Testis (tissue), 3 donors: ENCODE measurements around the gene SAMD9. TPM values are rescaled to one million over a fixed set of nuclear protein-coding genes. Genes with fewer than 3 reads are reported as not detected.
"Not testable (repeated sequence)": the region's sequence is repeated elsewhere in the genome, so short reads cannot be mapped to it uniquely, and the experiment has no call there.

Experiments used
- DNase-seq: peaks from one replicate; pipeline ENCODE4 v3.0.0-alpha.2; 2019
- H3K27ac ChIP-seq, 2 donors: fragments of 200-600 bp; sonication (generic); one replicate each; pipeline ENCODE4 v1.5.1; 2019
- H3K27me3 ChIP-seq: fragments of 200-600 bp; sonication (generic); one replicate; pipeline ENCODE4 v1.5.1; 2019
- H3K36me3 ChIP-seq: fragments of 200-600 bp; sonication (generic); one replicate; pipeline ENCODE4 v1.5.1; 2017; ENCODE audit warnings: low read depth; ENCODE audit errors: missing control alignments
- H3K4me1 ChIP-seq: fragments of 200-600 bp; sonication (generic); one replicate; pipeline ENCODE4 v1.5.1; 2019
- H3K4me3 ChIP-seq, 2 donors: fragments of 200-600 bp; sonication (generic); one replicate each; pipeline ENCODE4 v1.5.1; 2017 to 2019
- H3K9me3 ChIP-seq: fragments of 200-600 bp; sonication (generic); one replicate; pipeline ENCODE4 v1.5.1; 2017
- CTCF ChIP-seq, 3 experiments: fragments of 450-650 bp in 2 of 3; fragments of 200-600 bp in 1 of 3; sonication (generic) in 1 of 3; IDR thresholded peaks; one replicate each; pipeline ENCODE4 v1.5.1; 2016 to 2019; ENCODE audit warnings: antibody characterized with exemption in 3 of 3, mild to moderate bottlenecking in 2 of 3, moderate library complexity in 1 of 3
- POLR2A ChIP-seq: fragments of 450-650 bp; IDR thresholded peaks from one replicate; pipeline ENCODE4 v1.6.1; 2017; ENCODE audit warnings: antibody characterized with exemption, mild to moderate bottlenecking, moderate library complexity
- WGBS, 2 donors: methylation state at CpG; one replicate each; pipeline ENCODE4 v1.1.5; 2018; 5-methylcytosine and 5-hydroxymethylcytosine counted together
- intact Hi-C: fragments of 100-400 bp; cut with DNase I; formaldehyde crosslinking; loops from one replicate; pipeline ENCODE4 v1.15.1; 2023; ENCODE audit warnings: low total_unique reads
- polyA plus RNA-seq: library from polyadenylated mRNA; stranded (reverse); fragments of 350-450 nt; fragmentation: Illumina TruSeq; extraction: RNeasy Lipid Tissue Mini Kit (QIAGEN cat#74804); gene quantifications from one replicate; pipeline ENCODE4 v1.2.3, GENCODE V29; 2014; ENCODE audit warnings: low read depth, low replicate concordance; ENCODE audit not compliant: insufficient read depth
- total RNA-seq, 2 donors: library from RNA; depleted of rRNA; stranded (reverse); fragments of >200 nt; gene quantifications; one replicate each; pipeline ENCODE4 v1.2.3, GENCODE V29; 2016

SAMD9 gene
- total and polyA plus RNA-seq, 3 donors from 2014 or later, result 0.73 to 3.2 (median 1.9) TPM

- Histone ChIP-seq H3K27me3 (no peaks in the 10 kb centered on the region), H3K9me3 (no peaks in the 10 kb centered on the region), H3K36me3 (no peaks in the 10 kb centered on the region), H3K4me1 (no peaks in the 10 kb centered on the region), H3K4me3 (no peak overlapping the region), H3K27ac (no peak overlapping the region)
- TF ChIP-seq CTCF (IDR thresholded peaks at IDR 0.05) (no peak), POLR2A (no peak)
- intact Hi-C loops, result no loop called here
- no peak for DNase-seq
- WGBS, 2 donors, result 94 to 100% methylated on average over 1 of the region's 1 CpG
Measured at GRCh38 chr7:93142127-93142526, 24.3 kb upstream of the SAMD9 start.

- WGBS, 2 donors, result 93 to 96% methylated on average over 3 of the region's 3 CpGs
- H3K4me1 ChIP-seq, result no peaks in the 10 kb centered on the region
- intact Hi-C loops, result no loop called here
- no peak for TF ChIP-seq CTCF (IDR thresholded peaks at IDR 0.05)
- no peak for TF ChIP-seq POLR2A
- H3K27ac ChIP-seq, result no peak overlapping the region
- no peak for DNase-seq
- no peak overlapping the region for H3K4me3 ChIP-seq
- H3K9me3 ChIP-seq, result no peaks in the 10 kb centered on the region
- no peaks in the 10 kb centered on the region for H3K36me3 ChIP-seq
- no peaks in the 10 kb centered on the region for H3K27me3 ChIP-seq
Measured at GRCh38 chr7:93140582-93141191, 22.9 kb upstream of the SAMD9 start.

GRCh38 chr7:93138576-93138975, 20.8 kb upstream of the SAMD9 start:
- H3K36me3 ChIP-seq, result no peaks in the 10 kb centered on the region
- H3K9me3 ChIP-seq, result no peaks in the 10 kb centered on the region
- 91 to 96% methylated on average over 4 of the region's 4 CpGs for WGBS, 2 donors
- H3K27me3 ChIP-seq, result no peaks in the 10 kb centered on the region
- no peak overlapping the region for H3K4me3 ChIP-seq
- intact Hi-C loops, result no loop called here
- DNase-seq, result no peak
- no peak for TF ChIP-seq POLR2A
- TF ChIP-seq CTCF (IDR thresholded peaks at IDR 0.05), result no peak
- no peak overlapping the region for H3K27ac ChIP-seq
- H3K4me1 ChIP-seq, result no peaks in the 10 kb centered on the region

- Histone ChIP-seq H3K4me1 (no peaks in the 10 kb centered on the region), H3K27ac (no peak overlapping the region), H3K9me3 (peaks cover 3% of the 10 kb centered on the region), H3K4me3 (no peak overlapping the region), H3K27me3 (no peaks in the 10 kb centered on the region), H3K36me3 (no peaks in the 10 kb centered on the region)
- DNase-seq, result no peak
- WGBS, 2 donors, result 90 to 95% methylated on average over 1 of the region's 1 CpG
- intact Hi-C loops, result no loop called here
- TF ChIP-seq POLR2A (no peak), CTCF (IDR thresholded peaks at IDR 0.05) (no peak)
Measured at GRCh38 chr7:93133005-93133404, 15.2 kb upstream of the SAMD9 start.

GRCh38 chr7:93132216-93132615, 14.4 kb upstream of the SAMD9 start:
- Histone ChIP-seq H3K27ac (no peak overlapping the region), H3K27me3 (no peaks in the 10 kb centered on the region), H3K36me3 (no peaks in the 10 kb centered on the region), H3K4me3 (no peak overlapping the region), H3K4me1 (no peaks in the 10 kb centered on the region), H3K9me3 (peaks cover 3% of the 10 kb centered on the region)
- TF ChIP-seq CTCF (IDR thresholded peaks at IDR 0.05) (no peak), POLR2A (no peak)
- no peak for DNase-seq
- intact Hi-C loops, result no loop called here
- WGBS, 2 donors, result 95% methylated on average over 3 of the region's 3 CpGs

GRCh38 chr7:93126954-93127353, 9.2 kb upstream of the SAMD9 start:
- H3K4me1 ChIP-seq, H3K9me3 ChIP-seq, H3K4me3 ChIP-seq, H3K36me3 ChIP-seq, DNase-seq, H3K27ac ChIP-seq, H3K27me3 ChIP-seq, intact Hi-C loops: not testable (repeated sequence)
- WGBS, 2 donors, result 100% methylated on average over 1 of the region's 1 CpG

- H3K36me3 ChIP-seq, DNase-seq, H3K9me3 ChIP-seq, intact Hi-C loops, H3K27ac ChIP-seq, H3K4me1 ChIP-seq, H3K27me3 ChIP-seq, H3K4me3 ChIP-seq: not testable (repeated sequence)
- WGBS, 2 donors, result 95 to 97% methylated on average over 3 of the region's 3 CpGs
Measured at GRCh38 chr7:93123532-93123931, 5.8 kb upstream of the SAMD9 start.
